Right hindlimb (tissue), 1 donor: ENCODE results near the gene RAB29.
"Not testable (repeated sequence)": the region's sequence is repeated elsewhere in the genome, so short reads cannot be mapped to it uniquely, and the experiment has no call there.

Source experiments
- DNase-seq: peaks from one replicate; pipeline ENCODE4 v3.0.0-alpha.2; 2018

RAB29 gene, protein sequence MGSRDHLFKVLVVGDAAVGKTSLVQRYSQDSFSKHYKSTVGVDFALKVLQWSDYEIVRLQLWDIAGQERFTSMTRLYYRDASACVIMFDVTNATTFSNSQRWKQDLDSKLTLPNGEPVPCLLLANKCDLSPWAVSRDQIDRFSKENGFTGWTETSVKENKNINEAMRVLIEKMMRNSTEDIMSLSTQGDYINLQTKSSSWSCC

DNA sequence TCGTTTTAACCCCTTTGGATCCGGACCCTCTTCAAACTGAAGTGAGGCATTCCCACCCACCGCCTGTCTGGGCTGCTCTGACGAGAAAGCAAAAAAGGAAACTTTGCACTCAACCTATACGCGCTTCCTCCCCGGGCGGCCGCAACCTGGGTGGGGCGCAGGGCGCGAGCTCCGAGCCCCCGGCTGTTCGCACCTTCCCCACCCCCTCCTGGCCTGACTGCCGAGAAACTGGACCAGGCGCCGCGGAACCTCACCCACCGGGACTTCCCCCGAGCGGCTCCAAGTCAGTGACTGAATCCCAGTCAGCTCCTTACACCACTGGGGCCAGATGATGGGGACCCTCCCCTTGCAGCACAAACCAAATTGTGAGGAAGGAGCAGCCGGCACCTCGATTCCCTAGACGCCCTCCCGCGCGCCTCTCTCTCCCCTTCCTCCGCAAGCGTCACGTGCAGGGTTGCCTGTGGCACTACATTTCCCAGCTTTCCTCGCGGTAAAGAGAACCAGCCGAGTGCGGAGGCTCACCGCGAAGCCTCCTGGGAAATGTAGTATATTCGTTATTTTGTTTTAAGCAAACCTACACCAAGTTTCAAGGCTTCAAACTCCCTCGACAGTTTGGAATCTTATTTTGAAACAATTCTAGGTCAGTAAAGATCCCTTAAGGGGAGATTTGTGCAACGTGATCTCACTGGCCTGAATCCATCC, at the start of gene RAB29:
Gene RAB29, minus strand, starts transcription at position 468 of the 702 bp plus-strand sequence. CDS start 526 bp downstream, outside the sequence.
- DNase-seq, result peak; percentile 88

DNA sequence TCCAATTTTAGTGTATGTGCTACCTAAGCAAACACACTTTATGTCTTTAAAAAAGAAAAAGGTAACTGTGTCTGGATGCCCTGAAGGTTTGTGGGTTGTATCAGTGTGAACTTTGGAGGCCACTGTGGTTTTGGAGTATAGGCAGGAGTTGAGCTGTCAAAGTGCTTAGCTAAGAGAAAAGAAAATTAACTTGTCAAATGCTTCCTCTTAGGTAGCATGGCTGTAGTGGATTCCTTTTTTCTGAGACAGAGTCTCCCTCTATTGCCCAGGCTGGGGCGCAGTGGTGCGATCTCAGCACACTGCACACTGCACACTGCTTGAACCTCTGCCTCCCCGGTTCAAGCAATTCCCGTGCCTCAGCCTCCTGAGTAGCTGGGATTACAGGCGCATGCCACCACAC, 48.9 kb upstream of the RAB29 start:
- no peak for DNase-seq

DNA sequence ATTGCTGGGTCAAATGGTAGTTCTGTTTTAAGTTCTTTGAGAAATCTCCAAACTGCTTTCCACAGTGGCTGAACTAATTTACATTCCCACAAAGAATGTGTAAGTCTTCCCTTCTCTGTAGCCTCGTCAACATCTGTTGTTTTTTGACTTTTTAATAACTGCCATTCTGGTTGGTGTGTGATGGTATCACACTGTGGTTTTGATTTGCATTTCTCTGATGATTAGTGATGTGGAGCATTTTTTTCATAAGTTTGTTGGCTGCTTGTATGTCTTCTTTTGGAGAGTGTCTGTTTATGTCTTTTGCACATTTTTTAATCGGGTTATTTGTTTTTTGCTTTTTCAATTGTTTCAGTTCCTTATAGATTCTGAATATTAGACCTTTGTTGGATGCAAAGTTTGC, 48.0 kb upstream of the RAB29 start:
- not testable (repeated sequence) for DNase-seq

DNA sequence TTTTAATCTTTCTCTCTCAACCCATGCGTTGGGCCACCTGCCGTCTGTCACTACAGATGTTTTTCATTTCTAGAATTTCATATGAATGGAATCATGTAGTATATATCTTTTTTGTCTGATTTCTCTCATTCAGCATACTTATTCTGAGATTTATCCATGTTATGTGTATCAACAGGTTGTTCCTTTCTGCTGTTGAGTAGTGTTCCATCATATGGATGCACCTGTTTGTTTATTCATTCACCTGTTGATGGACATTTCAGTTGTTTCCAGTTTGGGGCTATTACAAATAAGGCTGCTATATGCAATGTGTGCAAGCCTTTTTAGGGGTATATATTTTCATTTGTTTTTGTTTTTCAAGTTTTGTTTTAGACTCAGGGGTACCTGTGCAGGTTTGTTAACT, 47.1 kb upstream of the RAB29 start:
- DNase-seq, result no peak

DNA sequence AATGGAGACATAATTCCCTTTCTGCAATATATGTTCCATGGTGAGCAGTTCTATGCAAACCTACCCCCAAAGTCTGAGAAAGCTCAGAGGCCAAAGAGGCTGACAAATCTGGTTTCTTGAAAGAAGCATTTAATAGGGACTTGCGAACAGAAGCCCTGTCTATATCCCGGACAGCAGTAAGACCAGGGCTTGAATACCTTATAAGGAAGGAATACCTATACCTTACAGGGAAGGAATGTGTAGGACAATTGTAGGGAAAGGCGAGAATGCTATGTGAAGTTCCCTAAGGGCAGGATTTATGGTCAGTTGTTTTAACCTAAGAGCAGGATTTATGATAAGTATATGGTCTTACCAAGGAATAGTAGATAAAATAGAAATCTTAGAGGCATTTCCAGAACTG, 42.7 kb upstream of the RAB29 start:
- DNase-seq, result no peak

DNA sequence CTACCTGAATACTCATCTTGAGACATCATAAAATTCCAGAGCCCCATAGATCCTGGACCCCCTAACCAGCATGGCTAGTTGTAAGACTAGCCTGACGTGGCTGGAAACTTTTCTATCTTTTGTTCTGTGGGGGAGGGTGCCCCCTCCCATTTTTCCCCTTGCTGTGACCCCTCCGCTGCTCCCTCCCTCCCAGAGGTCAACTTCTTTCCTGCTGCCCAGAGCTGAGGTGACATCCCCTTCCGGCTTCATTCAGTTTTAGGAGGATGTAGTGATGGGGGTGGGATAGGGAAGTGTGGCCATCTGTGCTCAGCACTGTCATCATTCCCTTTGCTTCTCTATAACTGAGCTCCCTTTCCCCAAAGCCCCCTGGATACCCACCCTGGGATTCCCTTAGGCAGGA, 42.1 kb upstream of the RAB29 start:
- no peak for DNase-seq

DNA sequence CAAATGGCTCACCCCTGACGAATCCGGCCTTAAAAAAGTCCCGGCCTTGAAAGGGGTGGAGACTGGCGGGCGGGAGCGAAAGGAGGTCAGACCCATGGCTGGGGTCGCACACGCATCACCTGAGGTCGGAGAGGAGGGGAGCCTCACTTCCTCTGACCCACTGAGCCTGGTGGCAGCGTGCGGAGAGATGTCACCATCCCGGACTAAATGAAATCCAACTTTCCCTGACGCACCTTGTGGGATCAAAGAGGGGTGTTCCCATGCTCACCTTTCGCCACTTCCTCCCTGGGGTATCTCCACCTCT, 38.4 kb upstream of the RAB29 start:
- DNase-seq, result no peak

DNA sequence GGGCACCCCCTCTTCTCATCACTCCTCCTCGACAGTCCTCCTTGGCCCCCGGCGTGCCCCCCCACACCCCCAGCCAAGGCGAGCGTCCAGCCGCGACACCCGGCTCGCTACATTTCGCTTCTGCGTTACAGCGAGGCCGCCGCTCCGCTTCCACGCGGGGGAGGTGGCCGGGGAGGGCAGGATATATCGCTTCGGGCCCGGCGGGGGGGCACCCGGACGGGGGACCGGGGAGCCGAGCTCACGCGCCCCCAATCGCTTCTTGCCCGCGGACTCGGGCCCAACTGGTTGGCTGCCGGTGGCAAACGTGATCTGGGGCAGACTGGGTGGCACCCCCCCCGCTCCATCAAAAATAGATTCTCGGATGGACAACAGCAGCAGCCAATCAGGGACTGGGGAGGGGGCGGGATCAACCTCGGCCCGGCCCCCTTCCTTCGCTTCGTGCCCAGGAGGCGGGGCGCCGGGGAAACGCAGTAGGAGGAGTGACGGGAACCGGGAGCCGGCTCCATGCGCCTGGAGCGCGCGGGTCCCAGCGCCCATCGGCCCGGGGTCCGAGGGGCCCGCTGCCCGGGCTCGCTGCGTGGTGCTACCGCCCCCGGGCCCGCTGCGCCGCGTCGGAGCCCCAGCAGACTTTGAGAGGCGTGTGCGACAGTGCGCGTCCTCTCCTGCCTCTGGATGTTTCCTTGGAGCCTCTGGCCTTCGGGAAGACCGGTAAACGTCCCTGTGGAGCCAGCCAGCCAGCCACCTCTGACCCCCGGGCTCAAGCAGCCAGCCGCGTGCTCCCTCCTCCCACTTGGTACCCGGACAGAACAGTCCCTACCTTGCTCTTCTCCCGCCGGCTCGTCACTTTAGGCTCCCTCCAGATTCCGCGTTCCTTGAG, 37.8 kb upstream of the RAB29 start, which contains the start of gene SLC41A1:
Gene SLC41A1, minus strand, starts transcription at position 321 of the 877 bp plus-strand sequence. CDS start 2,757 bp downstream, outside the sequence.
- peak; percentile 95 for DNase-seq

DNA sequence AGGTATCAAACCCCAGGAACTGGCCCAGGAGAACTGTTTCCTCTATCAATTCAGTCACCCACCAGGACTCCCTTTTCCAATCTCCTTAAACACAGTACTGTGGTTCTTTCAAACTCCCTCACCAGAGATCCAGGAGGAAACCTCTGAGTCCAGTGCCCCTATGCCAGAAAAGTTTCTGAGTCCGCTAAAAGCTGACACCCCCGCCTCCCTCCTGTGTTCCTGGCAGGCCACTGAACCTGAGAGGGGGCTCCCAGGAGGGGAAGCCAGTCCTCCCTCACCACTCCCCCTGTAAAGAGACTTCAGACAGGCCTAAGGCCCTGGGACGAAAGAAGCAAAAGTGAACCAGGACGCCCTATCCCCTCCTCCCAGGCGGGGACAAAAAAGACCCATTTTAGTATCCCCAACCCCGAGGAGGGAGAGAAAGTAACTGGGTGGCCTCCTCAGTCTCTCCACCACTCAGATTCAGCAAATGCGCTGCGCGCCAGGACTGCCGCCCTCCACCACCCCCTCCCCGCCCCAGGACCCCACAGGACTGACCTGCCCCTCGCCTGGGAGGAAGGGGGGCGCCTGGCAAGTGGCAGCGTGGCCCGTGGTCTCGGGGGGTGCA, 37.1 kb upstream of the RAB29 start:
- peak; percentile 72 for DNase-seq

DNA sequence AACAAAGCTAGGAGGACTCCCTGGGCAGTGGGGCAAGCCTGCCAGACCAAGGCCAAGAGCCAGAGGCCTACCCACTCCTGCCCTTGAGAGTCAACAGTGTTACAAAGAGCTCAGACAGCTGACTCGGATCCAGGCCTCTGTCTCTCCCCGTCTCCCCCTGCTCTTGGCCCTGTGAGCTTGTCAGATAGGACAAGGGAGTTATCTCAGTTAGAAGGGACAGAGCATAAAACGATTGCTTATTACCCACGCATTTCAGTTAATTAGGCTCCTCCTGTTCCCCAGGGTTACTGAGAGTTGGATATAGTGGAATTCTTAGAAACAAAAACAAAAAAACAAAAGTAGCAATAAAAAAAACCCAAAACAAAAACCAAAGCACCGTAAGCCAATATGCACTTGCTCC, 36.4 kb upstream of the RAB29 start:
- no peak for DNase-seq

DNA sequence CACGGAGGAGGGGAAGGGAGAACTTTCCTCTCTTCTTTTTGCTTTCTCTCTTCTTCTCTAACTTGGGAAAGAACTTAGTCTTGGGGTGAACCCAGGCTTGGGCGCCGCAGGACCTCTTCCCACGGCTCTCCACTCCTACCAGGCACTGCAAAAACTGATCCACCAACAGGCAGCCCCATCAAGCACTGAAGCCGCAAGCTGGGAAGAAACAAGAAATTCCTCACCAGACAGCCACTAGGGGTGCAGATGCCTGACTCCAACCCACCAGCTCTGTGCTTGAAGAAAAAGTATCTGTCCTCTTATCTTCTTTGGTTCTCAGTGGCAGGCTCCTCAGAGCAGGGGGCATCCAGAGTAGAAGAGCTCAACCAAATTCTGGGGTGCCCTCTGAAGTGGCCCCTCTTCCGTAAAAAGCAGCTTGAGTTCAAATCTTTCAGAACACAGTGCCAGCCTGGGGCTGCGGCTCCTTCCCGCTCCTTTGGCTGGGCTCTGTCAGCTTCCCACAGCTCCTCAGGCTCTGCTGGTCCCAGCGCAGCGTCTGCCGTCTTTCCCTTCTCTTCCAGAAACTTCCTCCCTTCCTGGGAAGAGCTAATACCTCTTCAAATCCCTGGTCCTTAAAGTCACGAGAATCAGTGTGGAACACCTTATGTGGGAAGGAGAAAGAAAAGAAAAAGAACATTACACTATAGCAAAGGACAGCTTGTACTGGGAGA, 35.3 kb upstream of the RAB29 start:
- no peak for DNase-seq

DNA sequence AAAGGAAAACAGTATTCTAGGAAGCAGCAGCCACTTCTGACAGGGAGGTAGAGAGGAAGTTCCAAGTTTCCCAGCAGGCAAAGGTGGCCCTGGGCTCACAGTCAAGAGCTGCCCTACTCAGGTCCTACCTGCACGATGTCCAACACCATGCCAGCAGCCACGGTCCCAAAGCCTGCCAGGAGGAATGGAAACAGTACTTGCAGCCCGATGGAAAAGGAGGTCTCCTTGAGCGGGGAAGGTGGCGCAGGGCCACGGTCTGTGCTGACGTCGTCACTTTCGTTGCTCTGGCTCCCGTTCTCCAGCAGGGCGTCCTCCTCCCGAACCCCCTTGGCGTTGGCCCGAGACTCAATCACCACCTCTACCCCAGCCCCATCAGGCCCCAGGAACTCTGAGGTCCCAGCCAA, 34.7 kb upstream of the RAB29 start:
- DNase-seq, result no peak

DNA sequence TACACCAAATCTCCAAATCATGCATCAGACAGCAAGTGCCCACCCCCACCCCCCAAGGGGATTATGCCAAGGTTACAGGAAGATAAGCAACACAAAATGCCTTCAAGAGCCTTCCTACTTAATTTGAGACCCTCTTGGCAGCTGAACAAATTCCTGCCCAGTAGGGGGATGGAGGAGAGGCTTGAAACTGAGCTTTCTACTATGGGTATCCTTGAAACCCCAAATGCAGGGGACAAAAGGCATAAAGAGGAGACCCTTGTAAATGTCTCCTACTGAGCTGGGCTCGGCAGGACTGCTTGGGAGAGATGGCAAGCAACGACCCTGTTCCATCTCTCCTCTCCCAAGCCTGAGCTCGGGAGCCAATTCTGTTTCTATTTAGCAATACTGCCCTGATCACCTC, 34.2 kb upstream of the RAB29 start:
- no peak for DNase-seq

DNA sequence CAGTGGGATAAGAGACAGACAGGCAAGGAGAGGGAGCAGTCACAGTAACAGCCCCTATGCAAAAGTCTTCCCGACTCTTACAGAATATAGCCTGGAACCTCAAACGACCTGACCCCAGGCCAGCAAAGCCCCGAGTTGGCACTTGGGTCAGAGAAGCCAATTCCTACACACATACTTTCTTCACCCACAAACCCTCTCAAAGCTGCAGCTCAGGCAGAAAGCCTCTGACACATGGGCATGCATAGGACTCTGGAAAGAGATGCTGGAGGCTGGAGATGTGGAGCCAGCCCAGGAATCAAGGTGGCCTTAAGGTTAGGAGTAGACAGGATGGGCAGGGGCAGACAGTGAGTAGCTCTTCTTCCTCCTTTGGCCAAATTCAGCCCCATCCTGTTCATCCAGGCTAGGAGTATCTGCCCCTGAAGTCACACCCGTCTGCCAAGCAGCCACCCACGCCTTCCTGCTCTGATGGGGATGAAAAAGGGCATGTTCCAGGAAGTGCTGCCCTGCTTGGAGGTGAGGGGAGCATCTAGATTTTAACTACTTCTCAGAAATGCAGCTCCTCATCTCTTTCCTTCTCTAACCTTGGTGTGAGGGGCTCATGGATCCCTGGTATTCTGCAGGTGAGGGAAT, 29.9 kb upstream of the RAB29 start:
- DNase-seq, result no peak

DNA sequence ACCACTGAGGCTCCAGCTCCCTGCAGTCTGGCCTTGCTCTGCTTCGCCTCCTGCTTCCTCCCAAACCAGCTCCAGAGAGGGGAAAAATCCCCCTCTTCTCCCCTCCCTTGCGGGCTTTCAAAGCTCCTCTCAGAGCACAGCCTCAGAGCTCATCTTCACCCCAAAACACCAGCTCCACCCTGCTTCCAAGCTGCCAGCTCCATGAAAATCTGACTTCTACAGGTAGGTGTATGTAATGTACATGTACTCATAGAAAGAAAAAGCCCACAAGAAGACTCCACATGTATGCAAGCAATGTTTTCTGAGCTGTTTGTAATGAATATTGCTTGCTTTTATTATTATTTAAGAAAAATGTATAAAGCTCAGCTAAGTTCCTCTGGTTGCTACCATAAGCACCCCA, 29.3 kb upstream of the RAB29 start:
- DNase-seq, result no peak

DNA sequence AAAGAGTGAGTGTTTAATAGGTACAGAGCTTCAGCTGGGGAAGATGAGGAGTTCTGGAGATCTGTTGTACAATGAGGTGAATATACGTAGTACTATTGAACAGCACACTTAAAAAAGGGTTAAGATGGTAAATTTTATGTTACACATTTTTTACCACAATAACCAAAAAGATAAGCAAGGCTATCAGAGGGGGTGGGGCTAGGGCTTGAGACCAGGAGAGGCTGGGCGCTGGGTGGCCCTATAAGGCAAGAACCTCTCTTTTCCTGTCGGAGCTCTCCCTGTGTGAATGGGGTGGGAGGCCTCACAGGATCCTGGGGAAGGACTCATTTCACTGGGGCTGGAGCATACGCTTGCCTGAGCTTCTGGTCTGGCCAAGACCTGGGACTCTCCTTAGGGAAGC, 28.7 kb upstream of the RAB29 start:
- no peak for DNase-seq

DNA sequence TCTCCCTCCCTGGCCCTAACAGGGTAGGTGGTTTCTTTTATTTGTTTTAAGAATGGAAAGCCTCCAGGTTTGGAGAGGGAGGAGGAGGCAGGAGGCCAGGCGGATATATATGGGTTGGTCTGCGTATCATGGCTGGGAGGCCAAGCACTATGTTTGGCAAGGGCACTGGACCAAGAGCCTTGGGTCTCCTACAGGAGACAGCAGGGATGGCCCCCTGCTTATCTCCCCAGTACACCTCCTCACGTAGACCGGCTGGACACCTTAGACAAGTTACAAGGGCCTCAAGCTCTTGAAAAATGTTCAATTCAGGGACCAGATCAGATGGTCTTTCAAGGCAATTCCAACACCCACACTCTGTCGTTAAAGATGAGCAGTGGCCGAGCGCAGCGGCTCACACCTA, 26.8 kb upstream of the RAB29 start:
- no peak for DNase-seq

DNA sequence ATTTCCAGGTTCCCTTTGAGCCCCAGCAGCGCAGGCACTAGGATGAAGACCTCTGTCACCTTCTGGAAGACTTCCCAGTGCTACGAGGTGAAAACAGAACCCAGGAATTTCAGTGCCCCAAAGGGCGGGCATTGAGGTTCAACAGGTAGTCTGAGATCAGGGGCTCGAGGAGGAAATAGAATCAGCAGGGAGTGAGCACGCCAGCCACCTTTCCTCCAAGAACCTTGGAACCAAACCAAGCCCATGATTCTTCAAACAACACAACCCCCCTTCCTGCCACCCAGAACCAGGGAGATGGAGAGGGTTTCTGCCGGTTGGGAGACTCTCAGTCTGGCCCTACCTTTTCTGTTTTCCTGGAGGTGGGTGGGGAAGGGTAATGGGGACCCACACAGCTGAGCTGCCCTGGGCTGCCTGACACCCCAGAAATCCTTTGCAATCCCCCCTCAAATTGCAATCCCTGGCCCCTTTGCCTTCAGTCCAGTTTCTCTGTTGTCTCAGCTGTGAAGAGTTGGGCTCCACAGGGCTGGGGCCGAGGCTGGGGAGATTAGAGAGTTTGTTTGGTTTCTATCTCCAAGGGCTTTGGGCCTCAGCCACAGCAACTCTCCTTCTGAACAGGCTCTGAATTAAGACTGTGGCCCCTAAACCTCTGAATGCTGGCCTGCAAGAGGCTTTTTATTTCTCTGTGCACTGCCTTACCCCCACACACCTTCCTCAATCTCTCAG, 25.9 kb upstream of the RAB29 start:
- DNase-seq, result no peak

DNA sequence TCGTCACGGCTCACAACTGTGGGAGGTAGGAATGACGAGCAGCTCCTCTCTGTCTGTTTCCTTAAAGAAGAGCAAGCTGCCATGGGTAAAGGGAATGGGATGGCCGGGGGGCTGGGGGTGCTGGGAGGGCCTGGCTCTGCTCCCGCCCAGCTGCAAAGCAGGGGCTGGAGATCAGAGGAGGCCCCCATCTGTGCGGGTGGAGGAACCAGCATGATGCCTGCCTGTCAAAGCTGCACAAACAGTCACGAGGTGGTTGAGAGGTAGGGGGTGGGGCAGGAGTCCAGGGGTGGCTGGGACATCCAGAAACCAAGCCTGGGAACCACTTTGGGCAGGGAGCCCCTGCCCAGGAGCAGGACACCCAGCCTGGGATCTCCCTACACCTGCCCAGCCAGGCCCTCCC, 25.1 kb upstream of the RAB29 start:
- DNase-seq, result no peak

DNA sequence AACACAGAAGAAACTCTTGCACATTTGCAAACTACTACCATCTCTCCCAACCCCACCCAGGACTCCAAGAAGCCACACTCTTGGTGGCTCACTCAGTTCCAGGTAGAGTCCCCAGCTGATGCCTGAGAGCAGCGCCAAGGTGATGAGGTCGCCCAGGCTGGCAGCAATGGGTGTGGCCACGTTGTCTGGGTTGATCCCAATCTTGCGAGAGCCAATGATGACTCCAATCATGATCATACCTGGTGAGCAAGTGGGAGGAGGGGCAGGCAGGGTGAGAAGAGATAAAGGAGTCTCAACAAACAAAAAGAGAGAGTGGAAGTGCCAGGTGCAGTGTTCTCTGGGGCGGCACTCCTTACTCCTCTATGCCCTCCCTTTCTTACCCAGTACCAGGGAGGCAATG, 23.3 kb upstream of the RAB29 start:
- DNase-seq, result no peak

DNA sequence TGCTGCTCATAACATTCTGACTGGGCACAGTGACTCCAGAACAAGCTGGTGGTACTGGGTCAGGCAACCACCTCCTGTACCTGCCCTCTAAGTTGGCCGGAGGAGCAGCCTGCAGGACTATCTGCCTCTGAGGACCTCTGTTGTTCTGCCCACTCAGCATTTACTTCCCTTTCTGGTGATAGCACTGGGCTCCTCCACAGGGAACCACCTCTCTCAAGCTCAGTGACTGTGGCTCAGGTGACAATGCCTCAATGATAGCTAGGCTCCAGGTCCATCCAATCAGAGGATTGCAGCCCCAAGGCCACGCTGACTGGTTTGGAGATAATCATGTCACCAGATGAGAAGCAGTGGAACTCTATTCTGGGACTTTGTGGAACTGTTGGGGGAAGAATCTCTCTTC, 21.9 kb upstream of the RAB29 start:
- no peak for DNase-seq
